Ishikawa (cell line): ENCODE results near the gene CARHSP1.

Source experiments
- CEBPB ChIP-seq: IDR thresholded peaks from 2 replicates; pipeline ENCODE4 v1.6.1; 2012
- CREB1 ChIP-seq: IDR thresholded peaks from 2 replicates; pipeline ENCODE4 v1.6.1; 2012; ENCODE audit warnings: low read depth
- EGR1 ChIP-seq: IDR thresholded peaks from 2 replicates; pipeline ENCODE4 v1.6.1; 2012
- EP300 ChIP-seq: IDR thresholded peaks from 2 replicates; pipeline ENCODE4 v1.6.1; 2012; ENCODE audit warnings: borderline replicate concordance
- FOXM1 ChIP-seq: IDR thresholded peaks from 2 replicates; pipeline ENCODE4 v1.6.1; 2012; ENCODE audit warnings: low read depth, borderline replicate concordance
- NFIC ChIP-seq: IDR thresholded peaks from 2 replicates; pipeline ENCODE4 v1.6.1; 2012
- RAD21 ChIP-seq: IDR thresholded peaks from 2 replicates; pipeline ENCODE4 v1.6.1; 2012; ENCODE audit warnings: low read depth
- TAF1 ChIP-seq: IDR thresholded peaks from 2 replicates; pipeline ENCODE4 v1.6.1; 2012; ENCODE audit warnings: low read depth, mild to moderate bottlenecking
- TCF12 ChIP-seq: IDR thresholded peaks from 2 replicates; pipeline ENCODE4 v1.6.1; 2012; ENCODE audit warnings: low read depth
- TEAD4 ChIP-seq: IDR thresholded peaks from 2 replicates; pipeline ENCODE4 v1.6.1; 2012
- YY1 ChIP-seq: IDR thresholded peaks from 2 replicates; pipeline ENCODE4 v1.6.1; 2012; ENCODE audit warnings: low read depth
- ZBTB7A ChIP-seq: IDR thresholded peaks from 2 replicates; pipeline ENCODE4 v1.6.1; 2012; ENCODE audit warnings: low read depth
- TF ChIP-seq, protein P1 (sequence below): IDR thresholded peaks from 2 replicates; pipeline ENCODE4 v1.6.1; 2012
- TF ChIP-seq, protein P2 (sequence below): IDR thresholded peaks from 2 replicates; pipeline ENCODE4 v1.6.1; 2012; ENCODE audit warnings: low read depth, mild to moderate bottlenecking
- TF ChIP-seq, protein P3 (sequence below): IDR thresholded peaks from 2 replicates; pipeline ENCODE4 v1.6.1; 2012

The CARHSP1 gene

DNA sequence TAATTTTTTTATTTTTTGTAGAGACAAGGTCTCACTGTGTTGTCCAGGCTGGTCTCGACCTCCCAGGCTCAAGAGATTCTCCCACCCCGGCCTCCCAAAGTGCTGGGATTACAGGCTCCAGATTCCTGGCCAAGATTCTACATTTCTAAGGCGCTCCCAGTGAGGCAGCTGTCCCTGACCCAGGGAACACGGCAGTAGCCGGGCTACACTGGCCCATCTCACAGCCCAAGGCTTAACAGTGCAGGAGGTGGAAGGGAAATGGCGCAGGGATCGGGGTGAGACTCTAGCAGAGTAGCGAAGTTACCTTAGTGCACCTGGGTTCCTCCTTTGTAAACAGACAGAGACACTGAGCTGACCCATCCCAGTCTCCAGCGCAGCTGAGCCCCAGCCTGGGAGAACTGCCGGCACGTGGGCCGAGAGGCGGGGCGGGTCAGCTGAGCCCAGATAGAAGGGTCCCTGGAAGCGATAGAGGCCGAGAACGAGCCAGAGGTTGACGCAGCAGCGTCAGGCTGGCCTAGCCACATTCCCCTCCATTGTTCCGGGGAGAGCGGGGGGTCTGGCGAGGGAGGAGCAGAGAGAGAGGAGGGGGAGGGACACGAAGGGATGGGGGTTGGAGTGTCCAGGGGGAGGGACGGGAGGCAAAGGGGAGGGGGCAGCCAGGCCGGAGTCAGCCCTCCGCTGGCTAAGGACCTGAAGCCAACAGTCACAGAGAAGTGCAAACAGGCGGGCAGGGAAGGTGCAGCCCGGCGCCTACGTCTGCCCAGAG is 2.5 kb downstream of the CARHSP1 start:
- TF ChIP-seq TAF1 (no peak), EGR1 (no peak), NFIC (no peak), RAD21 (no peak), FOXM1 (no peak), TCF12 (no peak), YY1 (no peak), ZBTB7A (no peak), CREB1 (no peak), CEBPB (no peak), EP300 (no peak), TEAD4 (no peak)
- TF ChIP-seq, protein P1, sequence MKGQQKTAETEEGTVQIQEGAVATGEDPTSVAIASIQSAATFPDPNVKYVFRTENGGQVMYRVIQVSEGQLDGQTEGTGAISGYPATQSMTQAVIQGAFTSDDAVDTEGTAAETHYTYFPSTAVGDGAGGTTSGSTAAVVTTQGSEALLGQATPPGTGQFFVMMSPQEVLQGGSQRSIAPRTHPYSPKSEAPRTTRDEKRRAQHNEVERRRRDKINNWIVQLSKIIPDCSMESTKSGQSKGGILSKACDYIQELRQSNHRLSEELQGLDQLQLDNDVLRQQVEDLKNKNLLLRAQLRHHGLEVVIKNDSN, result no peak
- TF ChIP-seq, protein P2, sequence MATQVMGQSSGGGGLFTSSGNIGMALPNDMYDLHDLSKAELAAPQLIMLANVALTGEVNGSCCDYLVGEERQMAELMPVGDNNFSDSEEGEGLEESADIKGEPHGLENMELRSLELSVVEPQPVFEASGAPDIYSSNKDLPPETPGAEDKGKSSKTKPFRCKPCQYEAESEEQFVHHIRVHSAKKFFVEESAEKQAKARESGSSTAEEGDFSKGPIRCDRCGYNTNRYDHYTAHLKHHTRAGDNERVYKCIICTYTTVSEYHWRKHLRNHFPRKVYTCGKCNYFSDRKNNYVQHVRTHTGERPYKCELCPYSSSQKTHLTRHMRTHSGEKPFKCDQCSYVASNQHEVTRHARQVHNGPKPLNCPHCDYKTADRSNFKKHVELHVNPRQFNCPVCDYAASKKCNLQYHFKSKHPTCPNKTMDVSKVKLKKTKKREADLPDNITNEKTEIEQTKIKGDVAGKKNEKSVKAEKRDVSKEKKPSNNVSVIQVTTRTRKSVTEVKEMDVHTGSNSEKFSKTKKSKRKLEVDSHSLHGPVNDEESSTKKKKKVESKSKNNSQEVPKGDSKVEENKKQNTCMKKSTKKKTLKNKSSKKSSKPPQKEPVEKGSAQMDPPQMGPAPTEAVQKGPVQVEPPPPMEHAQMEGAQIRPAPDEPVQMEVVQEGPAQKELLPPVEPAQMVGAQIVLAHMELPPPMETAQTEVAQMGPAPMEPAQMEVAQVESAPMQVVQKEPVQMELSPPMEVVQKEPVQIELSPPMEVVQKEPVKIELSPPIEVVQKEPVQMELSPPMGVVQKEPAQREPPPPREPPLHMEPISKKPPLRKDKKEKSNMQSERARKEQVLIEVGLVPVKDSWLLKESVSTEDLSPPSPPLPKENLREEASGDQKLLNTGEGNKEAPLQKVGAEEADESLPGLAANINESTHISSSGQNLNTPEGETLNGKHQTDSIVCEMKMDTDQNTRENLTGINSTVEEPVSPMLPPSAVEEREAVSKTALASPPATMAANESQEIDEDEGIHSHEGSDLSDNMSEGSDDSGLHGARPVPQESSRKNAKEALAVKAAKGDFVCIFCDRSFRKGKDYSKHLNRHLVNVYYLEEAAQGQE, result no peak
- TF ChIP-seq, protein P3, sequence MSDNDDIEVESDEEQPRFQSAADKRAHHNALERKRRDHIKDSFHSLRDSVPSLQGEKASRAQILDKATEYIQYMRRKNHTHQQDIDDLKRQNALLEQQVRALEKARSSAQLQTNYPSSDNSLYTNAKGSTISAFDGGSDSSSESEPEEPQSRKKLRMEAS, result no peak

DNA sequence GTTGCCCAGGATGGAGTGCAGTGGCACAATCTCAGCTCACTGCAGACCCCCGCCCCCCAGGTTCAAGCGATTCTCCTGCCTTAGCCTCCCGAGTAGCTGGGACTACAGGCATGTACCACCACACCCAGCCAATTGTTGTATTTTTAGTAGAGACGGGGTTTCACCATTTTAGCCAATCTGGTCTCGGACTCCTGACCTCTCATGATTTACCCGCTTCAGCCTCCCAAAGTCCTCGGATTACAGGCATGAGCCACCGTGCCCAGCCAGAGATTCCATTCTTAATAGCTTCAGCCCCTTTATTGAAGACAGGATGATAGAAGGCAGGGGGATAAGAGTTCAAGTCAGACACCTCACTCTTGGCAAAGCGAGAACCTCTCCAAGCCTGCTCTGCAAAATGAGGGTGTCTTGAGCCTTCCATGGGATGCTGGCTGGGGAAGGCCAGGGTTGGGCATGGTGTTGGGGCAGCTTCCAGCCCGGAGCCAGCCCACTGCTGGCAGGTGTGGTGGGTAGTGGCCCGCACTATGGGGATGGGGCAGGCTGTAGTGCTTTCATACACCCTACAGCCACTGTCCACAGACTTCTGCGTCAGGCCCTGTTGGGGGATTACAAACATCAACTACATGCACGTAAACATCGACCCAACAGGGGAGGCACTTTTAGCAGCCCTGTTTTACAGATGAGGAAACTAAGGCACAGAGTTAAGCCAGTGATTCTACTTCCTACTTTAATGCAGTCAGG is 3.5 kb downstream of the CARHSP1 start:
- TF ChIP-seq TCF12, result no peak
- no peak for TF ChIP-seq NFIC
- no peak for TF ChIP-seq FOXM1
- no peak for TF ChIP-seq TEAD4
- TF ChIP-seq EGR1, result no peak
- TF ChIP-seq RAD21, result no peak
- TF ChIP-seq EP300, result no peak
- TF ChIP-seq, protein P3, result no peak
- TF ChIP-seq, protein P1, result no peak
- TF ChIP-seq CEBPB, result no peak
- TF ChIP-seq ZBTB7A, result no peak
- no peak for TF ChIP-seq YY1
- no peak for TF ChIP-seq TAF1
- TF ChIP-seq CREB1, result no peak
- TF ChIP-seq, protein P2, result no peak

DNA sequence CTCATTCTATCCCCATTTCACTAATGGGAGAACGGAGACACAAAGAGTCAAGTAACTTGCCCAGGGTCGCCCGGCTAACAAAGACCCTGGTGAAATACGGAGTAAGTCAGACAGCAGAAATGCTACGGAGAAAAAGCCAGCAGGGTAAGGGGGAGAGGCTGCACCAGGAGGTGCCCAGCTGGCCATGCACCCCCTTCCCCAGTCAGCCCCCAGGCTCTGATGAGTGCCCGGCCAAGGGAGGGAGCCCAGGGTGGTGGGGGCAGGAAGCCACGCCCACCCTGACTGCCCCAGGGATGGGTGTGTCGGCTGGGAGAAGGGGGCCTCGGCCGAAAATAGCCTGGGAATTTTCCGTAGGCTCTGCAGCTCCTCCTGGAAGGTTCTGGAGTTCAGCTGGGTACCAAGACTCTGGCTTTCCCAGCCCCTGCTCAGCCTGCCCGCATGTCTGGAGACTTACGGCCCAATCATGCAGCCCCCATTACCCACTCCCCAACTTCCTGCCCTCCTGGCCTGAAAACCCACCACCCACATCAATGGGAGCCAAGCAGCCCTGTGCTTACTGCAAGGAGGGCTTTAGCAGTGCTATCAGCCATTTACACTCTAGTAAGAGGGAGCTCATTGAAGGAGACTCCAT is 4.2 kb downstream of the CARHSP1 start:
- no peak for TF ChIP-seq CREB1
- TF ChIP-seq, protein P2, result no peak
- TF ChIP-seq TCF12, result no peak
- no peak for TF ChIP-seq CEBPB
- no peak for TF ChIP-seq FOXM1
- no peak for TF ChIP-seq TEAD4
- no peak for TF ChIP-seq NFIC
- TF ChIP-seq ZBTB7A, result no peak
- TF ChIP-seq TAF1, result no peak
- no peak for TF ChIP-seq EP300
- TF ChIP-seq RAD21, result no peak
- TF ChIP-seq EGR1, result no peak
- no peak for TF ChIP-seq YY1
- TF ChIP-seq, protein P1, result no peak
- TF ChIP-seq, protein P3, result no peak
